Measurements from ENCODE around the gene GCSAM.

GCSAM gene

DNA sequence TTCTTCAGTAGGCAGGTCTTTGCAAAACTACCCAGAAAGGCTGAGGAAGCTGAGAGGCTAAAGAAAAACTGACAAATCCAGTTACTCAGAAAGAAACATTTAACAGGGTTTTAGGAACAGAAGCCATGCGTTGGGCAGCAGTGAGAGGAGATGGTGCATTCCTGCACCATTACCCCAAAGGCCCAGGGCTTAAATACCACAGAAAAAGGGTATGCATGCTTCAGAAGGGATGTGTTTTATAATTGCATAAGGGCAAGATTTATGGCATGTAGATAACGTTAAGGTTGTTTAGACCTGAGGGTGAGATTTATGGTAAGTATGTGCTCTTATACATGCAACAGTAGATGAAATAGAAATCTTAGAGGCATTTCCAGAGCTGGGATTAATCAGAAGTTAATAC is 36.9 kb downstream of the GCSAM start:
- DNase-seq, result no peak

DNA sequence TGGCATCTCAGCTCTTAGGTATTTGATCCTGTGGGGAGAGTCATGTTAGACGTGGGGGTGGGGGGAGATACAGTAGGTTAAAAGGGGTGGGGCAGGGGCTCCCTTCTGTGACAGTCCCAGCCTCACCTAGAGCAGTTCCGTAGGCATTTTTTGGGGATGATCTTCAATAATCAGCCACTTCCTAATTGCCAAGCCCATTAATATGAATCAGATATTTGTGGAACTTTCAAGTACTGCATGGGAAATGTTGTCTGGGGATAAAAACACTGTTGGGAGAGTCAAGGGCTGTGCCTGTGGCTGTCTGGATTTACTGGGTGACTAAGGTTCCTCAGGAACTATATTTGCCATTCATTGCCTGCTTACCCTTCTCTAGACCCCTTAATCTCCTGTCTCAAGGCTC is 37.3 kb downstream of the GCSAM start:
- DNase-seq, result no peak

DNA sequence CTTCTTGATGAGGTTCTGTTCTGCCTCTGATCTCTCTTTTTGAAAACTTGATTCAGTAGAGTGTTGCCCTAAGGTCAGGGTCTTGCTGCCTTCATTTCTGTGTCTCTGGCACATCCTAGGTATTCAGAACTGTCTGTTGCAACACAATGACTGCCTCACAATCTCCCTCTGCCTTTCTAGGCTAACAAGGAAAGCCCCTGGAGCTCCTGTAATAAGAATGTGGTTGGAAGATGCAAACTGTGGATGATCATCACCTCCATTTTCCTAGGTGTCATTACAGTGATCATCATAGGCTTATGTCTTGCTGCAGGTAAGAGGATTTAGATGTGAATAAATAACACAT is 39.9 kb downstream of the GCSAM start:
- DNase-seq, result no peak

DNA sequence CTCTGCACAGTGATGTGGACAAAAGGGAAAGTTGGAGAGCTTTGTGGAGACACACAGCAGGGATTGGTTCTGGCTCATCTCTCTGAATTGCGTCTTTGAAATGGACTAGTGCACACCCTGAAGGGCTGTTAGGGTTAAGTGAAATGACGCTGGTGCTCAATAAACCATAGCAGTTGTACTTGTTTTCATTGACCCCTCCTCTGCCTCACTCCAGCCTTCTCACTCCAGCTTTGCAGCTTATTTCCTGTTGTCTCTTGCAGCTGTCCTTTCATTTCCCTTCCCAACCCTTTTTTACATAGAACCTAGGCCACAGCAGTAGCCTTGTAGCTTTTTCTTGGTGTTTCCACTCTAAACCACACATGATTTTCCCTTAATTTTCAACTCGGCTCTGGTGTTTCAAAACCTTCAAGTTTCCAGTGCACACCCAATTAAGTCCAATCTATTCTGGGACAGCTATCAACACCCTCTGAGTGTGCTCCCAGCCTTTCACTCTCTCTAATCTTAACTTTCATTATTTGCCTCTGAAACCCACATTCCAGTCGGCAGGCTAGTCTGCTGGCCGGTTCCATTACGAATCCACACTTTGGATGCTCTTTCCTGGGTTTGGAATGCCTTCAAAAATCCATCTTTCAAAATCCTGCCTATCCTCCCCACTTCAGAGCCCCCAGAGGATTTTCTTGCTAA is 40.4 kb downstream of the GCSAM start:
- DNase-seq, result no peak

DNA sequence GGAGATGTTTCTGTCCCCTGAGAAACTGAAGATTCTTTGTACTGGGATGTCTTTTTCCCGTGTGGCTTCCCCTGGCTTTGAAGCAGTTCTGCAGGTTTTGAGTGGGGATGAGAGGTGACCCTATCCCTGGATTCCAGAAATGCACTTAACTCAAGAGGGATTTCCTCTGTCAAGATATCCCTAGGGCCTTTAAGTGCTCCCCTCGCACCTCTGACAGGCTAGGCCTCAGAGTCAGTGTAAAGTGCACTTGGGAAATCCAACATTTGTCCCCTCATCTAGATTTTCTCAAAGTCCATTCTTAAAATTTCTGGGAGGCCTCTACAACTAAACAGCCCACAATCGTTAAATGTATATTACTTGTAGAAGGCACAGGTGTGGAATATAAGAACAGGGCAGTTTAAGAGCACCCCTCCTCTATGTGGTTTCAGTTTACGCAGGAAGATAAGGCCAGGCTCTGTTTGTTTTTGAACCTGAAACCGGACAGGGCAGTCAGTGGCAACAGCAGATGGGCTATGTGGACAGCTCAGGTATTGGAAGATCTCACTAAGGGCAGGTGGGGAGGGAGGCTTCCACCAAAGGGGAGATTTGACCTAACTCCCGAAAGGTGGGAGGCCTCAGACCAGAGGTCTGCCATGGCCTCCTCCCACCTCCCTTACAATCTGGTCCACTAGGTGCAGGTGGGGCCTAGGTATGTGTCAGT is 42.0 kb downstream of the GCSAM start:
- DNase-seq, result no peak

DNA sequence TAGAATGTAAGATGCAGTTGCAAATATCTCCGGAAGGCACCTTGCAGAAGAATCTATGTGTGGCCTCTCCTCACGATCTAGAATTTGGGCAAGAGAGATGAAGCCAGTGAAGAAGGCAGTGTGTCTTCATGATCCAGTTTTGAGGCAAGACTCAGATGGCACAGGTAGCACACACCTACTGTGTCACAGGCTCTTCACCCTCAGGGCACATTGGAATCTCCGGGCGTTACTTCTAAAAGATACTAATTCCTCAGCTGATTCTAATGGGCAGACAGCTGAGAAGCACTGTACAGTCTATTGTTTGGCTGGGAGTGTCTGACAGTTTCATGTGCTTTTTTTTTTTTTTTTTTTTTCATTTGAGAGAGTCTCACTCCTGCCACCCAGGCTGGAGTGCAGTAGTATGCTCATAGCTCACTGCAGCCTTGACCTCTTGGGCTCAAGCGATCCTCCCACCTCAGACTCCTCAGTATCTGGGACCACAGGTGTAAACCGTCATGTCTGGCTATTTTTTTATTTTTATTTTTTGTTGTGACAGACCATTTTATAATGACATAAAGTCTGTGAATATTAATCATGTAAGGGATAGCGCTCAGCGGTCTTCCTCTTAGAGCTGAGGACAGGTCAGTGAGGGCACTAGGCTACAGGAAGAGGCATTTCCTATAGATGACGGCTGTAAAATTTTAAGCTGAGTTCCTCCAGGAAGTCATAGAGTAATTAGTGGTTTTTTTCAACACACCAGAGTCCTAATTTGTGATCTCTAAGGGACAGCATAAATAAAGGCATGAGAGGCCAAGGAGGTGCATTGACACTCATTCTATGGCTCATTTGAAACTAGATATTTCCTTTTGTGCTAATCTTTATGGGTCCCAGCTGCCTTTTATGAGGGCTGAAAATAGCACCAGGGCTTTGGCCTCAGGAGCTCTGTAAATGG is 42.8 kb downstream of the GCSAM start:
- no peak for DNase-seq

DNA sequence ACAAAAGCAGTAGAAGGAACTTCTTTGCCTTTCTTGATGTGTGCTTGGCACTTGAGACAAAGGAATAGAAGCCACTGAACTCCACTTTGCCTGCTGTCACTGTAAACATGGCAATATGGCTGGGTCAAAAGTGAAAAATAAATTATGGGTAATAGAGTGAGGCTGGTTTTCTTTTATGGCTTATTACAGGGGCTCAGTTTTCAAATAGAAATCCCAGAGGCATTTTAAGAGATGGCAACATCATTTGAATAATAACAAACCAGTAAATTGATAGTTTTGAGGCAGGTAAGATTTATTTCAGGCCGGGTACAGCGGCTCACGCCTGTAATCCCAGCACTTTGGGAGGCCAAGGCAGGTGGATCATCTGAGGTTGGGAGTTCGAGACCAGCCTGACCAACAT is 44.1 kb downstream of the GCSAM start:
- DNase-seq, result no peak

DNA sequence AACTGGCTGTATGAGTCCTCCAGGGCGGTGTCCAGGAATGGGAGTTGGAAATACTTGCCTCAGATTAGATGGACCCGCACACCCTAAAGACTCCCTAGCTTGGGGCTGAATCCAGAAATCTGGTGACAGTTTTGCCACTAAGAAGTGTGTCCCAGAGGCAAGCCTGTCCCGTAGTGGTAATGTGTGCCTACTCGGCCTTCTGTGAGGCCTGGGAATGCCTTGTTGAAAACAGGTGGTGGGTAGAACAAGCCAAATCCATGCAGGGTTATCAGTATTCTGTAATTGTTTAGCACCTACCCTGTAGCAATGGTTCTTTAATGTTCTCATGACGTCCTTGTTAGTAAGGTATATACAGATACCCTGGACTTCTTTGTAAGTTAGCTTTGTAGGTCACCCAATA is 45.3 kb downstream of the GCSAM start:
- DNase-seq, result no peak

DNA sequence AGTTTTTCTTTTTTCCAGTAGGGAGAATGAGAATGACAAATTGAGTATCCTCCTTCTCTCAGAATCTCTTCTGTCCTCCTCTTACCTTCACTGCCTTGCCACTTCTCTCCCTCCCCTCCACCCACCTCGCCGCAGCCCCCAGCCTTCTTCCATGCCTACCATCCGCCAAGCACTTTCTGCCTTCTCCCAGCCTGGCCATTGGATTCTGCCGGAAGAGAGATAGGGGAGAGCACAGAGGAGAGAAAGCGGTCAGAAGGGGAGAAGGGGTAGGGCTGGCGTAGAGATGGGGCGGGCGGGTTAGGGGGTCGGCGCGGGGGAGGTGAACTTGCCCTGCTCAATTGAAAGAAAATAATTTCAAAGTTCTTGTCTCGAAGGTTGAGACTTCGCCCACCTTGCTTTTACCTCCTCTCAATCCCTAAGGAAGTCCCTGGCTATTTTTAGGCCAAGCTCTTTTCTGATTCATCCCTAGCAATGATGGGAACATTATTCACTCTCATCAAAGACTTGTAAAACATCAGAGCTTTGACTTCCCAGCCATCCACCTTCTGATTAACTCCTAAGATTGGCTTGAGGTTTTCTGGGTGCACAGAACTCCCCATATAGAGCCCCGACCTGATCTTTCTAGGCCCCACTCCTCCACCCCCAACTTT is 46.0 kb downstream of the GCSAM start:
- no peak for DNase-seq

DNA sequence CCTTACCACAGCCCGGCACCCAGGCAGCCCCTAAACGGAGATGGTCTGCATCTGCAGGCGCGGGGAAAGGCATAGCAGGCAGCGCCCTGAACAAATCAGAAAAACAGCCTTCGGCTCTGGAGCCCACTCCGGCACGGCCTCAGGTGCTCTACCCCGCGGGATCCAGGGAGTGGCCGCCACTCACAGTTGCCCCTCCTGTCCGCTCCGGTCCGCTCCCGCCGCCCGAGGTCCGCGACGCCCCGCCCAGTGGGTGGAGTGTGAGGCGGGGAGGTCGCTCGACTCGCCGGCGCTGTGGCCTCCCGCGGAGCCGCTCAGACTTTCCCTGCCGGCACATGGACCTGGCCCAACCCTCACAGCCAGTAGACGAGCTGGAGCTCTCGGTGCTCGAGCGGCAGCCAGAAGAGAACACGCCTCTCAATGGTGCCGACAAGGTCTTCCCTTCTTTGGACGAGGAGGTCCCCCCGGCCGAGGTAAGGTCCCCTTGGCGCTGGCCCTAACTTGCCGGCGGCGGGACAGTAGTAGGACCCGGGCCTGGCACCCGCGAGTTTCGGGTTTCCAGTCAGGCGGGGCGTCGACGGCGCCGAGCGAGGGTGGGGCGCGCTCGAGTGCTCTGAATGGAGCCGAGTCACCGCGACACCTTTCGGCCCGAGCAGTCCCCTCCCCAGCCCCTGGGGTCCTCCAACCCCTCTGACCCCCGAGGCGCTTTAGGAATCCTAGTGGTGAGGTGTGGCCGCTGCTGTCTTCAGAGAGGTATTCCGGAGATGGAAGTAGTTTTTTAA is 46.8 kb downstream of the GCSAM start, which contains the start of gene C3orf52:
Gene C3orf52, plus strand, starts transcription at position 314 of the 779 bp plus-strand sequence. Its CDS starts 19 bp downstream, at position 333.
- peak; percentile 57 to 73 for DNase-seq

DNA sequence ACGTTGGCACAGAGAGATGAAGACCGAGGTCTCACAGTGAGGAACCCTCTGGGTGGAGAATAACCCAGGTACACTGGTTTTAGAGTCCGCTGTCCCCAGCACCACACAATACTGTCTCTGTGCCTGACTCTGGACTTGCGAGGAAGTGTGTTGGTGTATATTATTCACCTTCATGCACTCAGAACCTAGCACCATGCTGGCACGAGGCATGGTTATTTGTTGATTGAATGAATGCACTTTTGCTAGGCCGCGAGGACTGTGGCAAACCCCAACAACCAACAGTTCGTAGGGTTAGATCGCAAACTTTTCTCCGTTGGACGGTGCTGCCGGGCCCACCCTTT is 47.3 kb downstream of the GCSAM start:
- peak in 1 of 2 donors; percentile 2 for DNase-seq

DNA sequence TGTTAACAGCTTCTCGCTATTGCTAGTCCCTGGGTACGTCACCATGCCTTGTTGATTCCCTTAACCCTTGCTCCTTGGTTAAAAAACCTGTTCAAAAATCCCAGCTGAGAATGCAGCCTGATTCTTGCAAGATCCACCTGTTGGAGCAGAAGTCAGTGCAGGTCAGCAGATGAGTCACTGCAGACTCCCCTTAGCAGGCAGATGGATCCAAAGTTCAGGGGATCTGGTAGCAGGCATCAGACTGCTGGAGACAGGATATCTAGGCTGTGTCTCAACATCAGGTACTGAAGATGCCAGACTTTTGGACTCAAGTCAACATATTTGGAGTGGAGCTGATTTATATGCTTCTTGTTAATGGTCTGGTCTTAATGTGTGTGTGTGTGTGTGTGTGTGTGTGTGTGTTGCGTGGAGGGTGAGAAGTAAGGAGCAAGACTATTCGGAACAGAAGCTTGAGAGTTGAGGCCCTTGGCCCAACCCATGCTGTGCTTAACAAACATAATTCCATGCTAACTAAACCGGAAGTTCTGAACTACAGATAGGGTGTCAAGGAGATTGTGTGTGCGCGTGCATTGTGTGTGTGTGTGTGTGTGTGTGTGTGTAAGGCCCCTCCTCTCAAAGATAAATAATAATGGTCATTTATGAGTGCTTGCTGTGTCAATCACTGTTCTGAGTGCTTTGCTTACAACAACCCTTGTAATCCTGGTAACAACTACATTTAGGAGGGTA is 47.9 kb downstream of the GCSAM start:
- no peak for DNase-seq

DNA sequence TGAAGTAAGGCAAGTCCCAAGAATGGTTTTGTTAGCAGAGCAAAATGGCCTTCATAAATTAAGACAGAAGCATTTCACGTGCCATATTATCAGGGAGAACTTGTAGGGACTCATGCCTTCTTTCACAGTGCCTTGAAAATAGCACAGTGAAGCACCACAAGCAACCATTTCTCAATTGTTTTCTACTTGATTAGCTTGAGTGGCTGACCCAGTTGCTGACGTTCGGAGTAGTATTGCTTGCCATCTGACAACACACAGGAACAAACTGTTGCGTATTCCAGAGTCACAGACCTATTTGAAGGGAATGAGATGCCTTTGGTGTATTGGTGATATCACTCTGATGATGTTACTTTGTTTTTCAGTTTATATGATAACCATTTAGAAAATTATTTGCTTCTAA is 49.8 kb downstream of the GCSAM start:
- no peak for DNase-seq

DNA sequence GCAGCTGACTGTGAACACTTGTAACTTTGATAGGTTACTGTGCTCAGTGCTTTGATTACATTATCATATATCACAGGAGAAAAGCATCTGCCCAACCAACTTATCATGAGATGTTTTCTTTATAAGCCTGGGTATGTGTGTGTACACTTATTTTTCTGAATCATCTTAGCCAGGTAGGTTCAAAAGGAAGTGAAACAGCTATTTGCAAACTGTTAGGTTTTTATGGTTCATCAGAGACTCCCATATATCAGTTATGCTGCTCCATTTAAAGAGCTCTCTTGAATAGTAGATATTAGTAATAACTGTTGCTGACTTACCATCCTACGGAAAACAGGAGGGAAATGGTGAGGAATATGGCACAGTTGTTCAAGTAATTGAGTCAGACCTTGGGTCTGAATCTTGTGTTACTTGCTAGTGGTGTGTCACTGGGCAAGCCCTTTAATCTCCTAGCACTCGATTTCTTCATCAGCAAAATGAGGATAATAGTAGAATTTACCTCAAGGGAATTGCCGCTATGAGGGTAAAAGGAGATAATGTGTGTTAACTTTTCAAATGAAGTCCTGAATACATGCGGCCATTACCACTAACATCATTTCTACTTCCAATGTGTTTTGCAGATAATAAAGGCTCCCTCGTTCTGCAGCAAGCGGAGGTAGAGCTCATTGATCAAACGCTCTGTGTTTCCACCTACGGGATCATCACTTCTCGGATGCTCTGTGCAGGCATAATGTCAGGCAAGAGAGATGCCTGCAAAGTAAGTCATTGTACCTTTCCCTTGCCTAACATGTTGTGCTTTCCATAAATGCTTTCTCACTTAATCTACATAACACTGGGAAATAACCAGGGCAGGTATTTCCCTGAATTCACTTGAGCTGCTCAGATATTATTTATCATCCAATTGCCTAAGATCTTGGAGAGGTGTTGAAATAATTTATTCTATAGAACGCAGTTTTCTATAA is 54.6 kb downstream of the GCSAM start:
- no peak for DNase-seq

DNA sequence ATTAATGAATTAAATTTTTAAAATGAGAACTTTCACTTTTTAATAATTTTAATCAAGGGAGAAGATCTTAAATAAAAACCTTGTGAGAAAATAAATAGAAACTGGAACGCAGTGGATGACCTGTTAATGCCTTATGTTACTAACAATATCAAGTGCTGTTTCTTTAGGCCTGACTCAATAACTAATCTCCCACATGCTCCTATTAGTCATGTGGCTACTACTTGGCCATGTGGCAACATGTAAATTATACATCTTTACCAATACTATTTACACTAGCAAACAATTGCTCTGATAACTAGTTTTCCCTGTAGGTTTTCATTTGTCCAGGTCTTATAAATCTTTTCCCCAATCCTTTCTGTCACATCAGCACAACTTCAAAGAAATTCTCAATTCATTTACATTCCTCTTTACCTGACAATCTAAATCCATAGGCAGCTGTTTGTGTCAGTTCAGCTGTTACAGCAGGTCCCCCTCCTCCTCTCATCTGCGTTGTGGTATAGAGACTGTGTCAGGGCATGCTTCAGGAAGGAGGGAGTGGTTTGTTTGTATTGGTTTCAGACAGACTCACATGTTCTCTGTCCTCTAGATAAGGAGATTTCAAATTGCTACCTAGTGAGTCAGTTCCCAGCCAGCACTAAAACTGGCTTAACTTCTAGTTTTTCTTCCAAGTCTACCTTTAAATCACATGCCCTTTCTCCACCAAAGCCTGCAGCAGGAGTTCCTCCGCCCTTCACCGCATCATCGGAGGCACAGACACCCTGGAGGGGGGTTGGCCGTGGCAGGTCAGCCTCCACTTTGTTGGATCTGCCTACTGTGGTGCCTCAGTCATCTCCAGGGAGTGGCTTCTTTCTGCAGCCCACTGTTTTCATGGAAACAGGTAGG is 58.2 kb downstream of the GCSAM start:
- DNase-seq, result peak in 1 of 2 donors; percentile 32

DNA sequence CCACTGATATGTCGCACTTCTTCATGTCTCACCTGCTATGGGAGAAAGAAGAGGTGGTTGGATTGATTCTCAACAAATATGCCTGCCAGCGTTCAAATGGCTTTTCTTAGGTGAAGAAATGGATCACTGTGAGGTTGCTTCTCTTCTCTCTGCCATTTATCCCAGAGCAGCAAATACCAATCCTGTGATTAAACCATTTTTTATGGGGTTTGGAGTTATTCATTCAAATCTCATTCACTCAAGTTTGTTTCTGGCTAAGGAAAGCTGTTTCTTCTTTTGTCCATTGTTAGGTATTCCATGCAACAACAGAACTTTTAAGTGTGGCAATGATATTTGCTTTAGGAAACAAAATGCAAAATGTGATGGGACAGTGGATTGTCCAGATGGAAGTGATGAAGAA is 59.0 kb downstream of the GCSAM start:
- no peak for DNase-seq

DNA sequence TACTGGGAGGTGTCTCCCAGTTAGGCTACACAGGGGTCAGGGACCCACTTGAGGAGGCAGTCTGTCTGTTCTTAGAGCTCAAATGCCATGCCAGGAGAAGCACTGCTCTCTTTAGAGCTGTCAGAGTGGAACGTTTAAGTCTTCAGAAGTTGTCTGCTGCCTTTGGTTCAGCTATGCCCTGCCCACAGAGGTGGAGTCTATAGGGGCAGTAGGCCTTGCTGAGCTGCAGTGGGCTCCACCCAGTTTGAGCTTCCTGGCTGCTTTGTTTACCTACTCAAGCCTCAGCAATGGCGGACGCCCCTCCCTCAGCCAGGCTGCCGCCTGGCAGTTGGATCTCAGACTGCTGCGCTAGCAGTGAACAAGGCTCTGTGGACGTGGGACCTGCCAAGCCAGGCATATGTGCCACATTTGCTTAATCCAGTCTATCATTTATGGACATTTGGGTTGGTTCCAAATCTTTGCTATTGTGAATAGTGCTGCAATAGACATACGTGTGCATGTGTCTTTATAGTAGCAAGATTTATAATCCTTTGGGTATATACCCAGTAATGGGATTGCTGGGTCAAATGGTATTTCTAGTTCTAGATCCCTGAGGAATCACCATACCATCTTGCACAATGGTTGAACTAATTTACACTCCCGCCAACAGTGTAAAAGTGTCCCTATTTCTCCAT is 60.5 kb downstream of the GCSAM start:
- peak; percentile 57 for DNase-seq
